Middle frontal gyrus (tissue), 1 donor: ENCODE data around the gene XAGE2.
"Not testable (repeated sequence)": the region's sequence is repeated elsewhere in the genome, so short reads cannot be mapped to it uniquely, and the experiment has no call there.

Experiments
- DNase-seq: peaks from one replicate; pipeline ENCODE4 v3.0.0-alpha.2; 2015; ENCODE audit warnings: low spot score; ENCODE audit errors: extremely low spot score

XAGE2 gene, protein sequence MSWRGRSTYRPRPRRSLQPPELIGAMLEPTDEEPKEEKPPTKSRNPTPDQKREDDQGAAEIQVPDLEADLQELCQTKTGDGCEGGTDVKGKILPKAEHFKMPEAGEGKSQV

DNA sequence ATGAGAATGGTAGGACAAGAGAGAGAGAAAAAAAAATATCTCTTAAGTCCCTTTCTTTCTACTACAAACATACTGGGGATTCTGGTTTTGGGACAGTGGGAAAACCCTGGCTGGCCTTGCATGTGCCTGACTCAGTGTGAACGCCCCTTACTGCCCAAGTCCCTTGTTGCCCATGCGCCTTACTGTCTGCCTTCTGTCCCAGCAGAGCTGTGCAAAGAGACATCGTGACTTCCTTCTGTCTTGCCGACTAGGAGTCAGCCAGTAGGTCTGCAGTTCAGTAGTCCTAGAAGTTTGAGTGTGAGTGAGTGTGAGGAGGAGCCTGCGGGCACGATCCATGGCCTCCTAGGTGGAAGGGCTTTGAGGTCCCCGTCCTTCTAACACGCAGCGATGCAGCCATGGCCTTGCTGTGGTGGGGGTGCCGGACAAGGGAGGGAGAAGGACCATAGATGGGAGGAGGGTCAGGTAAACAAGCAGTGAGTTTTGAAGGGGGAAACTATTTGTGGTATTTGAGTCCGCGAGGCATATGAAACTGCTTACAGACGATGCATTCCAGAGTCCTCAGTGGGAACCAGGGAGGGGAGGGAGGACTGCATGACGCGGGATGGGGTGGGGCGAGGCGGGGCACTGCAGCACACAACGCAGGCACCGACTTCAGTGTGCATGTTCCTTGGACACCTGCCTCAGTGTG is at the start of gene XAGE2:
XAGE2 (plus strand) TSS at position 654 of the 688 bp plus-strand sequence. CDS start 994 bp downstream, outside the sequence.
- no peak for DNase-seq

DNA sequence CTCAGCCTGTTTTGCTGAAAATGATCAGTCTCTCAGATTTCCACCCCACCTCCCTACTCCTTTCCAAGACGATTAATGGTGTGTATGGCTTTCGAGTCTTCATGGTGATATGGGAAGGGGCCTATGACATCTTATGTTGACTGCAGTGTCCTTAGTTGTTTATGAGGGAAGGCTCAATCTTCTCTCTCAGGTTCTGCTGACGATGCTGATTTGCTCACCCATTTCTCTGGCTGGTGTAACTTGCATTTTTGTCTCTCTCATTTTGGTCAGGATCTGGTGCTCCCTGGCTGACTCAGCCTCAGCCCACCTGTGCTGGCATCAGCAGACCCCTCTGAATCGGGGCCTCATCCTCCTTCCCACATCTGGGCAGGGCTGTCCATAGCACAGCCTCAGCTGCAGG is 31.4 kb upstream of the XAGE2 start:
- DNase-seq: no peak

DNA sequence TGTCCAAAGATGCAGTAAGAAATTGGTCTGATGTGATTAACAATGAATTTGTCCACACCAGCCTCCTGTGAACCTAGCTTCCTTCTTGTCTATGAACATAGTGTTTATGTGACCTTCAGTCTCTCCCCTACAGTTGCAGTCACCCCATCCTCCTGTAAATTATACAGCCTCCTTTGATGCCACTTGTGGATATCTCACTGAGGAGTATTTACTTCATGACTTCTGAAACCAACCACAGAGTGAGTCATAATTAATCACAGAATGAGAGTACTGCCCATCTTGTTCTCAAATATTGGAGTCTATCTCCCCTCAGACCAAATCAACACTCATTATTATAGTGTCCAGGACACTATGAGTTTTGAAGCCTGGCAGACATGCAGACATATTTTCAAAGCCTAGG is 27.3 kb upstream of the XAGE2 start:
- no peak for DNase-seq

DNA sequence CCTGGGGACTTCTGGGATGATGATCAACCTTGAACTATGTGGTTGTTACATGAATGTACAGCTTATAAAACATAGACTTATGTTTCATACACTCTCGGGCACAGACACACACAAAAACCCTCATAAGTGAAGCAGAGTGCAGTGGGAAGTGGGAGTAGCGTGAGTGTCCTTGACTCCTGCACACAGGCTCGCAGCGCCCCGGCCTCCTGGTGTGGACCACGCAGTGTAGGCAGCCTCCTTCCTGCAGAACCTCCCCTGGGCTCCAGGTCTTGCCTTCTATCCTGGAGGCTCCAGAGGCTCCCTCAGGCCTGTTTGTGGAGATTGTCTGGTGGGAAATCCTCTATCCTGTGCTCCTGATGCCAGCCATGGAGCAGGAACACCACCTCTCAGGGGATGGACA is 25.7 kb upstream of the XAGE2 start:
- not testable (repeated sequence) for DNase-seq

DNA sequence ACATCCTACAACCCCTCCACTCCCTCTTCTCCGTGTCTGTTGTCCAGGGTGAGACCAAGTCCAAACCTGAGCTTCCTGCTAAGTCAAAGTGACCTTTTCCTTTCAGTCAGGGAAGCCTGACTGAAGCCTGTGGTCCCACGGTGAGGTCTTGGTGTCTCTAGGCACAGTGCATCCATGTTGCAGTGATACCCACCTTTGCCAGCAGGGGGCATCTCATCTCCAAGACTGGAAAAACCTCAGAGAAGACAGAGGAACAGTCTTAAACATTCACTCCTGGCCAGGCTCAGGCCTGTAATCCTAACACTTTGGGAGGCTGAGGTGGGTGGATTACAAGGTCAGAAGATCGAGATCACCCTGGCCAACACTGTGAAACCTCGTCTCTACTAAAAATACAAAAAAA is 23.4 kb upstream of the XAGE2 start:
- DNase-seq: not testable (repeated sequence)

DNA sequence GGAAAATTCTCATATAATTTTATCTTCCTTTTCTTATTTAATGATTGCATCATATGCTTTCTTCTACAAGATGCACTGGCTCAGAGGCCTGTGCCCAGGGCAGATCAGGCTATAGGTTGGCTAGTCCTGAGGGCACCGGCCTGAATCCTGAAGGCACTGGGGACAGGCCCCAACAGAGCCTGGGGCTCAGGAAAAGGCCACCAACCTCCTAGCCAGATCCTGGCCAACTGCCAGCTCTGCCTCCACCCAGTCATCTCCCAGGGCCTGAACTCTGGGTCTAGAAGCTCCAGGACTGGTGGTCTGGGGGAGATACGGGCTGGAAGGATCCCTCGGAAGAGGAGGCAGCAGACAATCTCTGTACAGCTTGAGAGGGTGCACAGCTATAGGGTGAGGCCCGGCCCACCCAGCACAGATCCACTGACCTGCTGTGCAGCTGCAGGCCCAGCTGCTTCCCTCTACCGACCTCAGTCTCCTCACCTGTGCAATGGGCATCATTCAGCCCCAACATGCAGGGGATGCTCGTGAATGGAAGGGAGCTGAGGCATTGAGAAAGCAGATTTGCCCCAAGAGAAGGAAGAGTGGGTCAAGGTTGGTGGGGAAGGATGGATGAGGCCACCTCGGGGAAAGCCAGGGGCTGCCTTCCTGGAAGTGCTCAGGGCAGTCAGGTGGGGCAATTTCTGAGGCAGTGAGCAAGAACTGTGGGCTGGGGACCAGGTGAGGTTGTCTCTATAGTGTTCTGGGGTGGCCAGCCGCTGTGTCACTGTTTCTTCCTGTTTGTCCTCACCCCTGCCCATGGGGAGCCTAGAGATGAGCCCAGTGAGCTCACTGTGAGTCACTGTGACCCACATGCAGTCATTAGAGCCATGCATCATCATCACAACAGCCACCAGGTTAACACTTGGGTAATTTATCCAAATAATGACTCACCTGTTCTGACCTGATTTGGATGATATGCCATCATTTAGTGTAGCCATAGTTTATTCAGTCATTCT is 22.4 kb upstream of the XAGE2 start:
- DNase-seq: no peak

DNA sequence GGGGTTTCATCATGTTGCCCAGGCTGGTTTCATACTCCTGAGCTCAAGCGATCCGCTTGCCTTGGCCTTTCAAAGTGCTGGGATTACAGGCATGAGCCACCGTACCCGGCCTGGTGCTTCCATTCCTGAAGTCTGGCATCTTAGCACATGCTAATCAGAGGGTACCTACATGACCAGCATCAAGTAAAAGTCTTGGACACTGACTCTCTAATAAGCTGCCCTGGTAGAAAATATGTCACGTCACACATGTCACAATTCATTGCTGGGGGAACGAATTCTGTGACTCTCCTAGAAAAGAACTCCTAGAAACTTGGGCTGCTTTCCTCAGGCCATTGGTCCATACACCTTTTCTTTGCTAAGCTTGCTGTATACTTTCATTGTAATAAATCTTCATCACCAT is 19.1 kb upstream of the XAGE2 start:
- no peak for DNase-seq

DNA sequence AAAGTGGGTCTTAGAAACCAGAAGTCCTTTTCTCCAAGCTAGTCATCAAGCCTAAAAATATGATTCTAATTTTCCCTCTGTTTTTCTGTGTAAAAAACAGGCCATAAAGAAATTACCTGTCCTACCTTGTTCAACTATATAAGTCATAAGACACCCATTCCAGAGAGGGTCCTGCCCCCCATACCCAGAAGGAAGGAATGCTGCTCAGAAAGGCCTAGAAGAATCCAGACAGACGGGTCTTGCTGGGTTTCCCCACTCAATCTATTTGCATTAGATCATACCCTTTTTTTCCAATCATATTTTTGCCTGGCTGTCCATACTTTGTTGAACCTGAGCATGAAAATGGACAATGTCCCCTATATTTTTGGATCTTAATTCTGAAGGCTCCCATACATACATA is 16.3 kb upstream of the XAGE2 start:
- no peak for DNase-seq

DNA sequence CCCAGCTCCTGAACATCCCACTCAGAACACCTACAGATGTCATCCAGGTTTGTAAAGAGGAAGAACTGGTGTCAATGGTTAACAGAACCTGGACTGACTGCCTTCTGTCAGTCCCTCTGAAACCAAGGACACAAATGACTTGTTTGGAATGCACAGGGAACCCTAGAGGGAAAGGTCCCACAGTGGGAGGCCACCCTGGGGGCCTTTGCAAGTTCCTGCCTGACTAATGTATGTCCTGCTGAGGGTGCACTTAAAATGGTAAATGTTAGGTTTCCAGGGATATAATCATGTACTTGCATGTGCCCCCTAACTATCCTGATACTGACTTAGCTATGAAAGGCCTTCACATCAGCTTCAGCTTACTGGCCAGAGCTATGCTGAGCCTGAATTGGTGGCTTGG is 15.0 kb upstream of the XAGE2 start:
- no peak for DNase-seq

DNA sequence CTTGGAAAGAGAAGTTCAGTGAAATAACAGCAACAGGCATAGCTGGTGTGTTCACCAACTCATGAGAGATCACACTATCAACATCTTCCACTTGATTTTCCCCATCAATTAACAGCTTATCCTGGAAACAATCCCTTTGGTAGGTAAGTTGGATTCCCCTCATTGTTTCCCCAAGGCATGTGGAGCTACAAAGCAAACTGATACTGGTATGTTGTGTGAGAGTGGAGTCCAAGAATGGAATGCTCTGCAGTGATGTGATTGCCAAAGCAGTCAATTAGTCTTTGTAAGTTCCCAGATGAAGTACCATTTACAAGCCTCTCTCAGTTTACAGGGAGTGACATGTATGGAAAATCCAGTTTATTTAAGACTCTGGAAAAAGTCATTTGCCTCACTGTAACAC is 13.7 kb upstream of the XAGE2 start:
- no peak for DNase-seq

DNA sequence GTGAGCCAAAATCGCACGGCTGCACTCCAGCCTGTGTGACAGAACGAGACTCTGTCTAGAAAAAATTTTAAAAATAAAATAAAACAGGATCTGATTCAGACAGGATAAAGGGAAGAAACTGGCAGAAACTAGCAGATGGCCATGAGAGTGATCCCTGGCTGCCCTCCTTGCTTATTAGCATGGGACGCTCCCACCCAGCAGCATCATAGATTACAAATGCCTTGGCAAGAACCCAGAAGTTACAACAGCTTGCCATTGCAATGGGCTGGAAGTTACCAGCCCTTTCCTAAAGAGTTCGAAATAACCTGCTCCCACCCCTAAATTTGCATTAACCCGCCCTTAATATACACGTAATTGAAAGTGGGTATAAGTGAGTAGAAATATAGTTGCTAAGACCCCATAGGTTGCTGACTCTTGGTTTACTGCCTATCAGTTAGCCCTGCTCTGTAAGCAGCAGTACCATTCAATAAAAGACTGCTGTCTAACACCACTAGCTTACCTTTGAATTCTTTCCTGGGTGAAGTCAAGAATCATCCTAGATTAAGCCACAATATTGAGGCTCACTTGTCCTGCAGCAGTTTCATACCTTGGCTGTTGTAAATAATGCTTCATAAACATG is 9.1 kb upstream of the XAGE2 start:
- DNase-seq: no peak

DNA sequence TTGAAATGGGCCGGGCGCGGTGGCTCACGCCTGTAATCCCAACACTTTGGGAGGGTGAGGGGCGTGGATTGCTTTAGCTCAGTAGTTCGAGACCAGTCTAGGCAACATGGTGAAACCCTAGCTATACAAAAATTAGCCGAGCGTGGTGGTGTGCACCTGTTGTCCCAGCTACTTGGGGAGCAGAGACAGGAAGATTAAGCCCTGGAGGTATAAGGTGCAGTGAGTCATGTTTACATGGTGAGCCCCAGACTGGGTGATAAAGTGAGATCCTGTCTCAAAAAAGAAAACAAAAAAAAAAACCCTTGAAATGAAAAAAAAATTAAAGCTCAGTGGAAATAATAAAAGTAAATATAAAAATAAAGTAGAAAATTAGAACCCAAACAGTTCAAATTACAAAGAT is 6.9 kb upstream of the XAGE2 start:
- no peak for DNase-seq

DNA sequence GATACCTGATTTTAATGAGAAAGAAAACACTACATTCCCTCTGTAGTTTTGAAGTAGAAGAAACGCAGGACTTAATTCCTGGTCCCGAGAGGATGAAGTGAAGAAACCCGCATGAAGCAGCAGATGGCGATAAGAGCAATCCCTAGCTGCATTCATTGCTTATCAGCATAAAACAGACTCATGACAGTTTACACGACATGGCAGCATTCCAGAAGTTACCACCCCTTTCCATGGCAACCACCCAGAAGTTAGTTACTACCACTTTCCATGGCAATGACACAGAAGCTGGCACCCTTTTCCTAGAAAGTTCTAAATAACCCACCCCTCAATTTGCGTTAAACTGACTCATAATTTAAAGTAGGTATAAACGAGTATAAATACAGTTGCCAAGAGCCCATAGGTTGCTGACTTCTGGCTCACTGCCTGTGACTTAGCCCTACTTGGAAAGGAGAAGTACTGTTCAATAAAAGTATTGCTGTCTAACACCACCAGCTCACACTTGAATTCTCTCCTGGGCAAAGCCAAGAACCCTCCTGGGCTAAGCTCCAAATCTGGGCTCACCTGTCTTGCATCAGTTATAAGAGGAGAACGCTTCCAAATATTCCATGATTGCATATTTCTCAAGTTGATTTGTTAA is 5.5 kb upstream of the XAGE2 start:
- no peak for DNase-seq

DNA sequence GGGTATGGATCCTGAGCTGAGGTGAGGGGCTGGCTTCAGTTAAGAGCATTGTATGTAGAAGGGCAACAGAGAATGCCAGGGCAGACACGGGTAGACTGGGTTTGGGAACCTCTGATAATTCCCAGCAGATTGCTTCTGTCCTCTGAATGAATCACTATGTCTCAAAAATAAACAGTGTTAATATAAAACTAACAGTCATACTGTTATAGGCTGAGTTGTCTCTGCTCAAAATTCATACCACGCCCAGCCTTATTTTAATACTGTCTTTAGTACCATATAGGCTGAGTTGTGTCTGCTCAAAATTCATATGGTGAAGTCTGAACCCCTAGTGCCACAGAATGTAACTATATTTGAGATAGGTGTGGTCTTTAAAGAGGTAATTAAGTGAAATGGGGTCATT is 10.0 kb downstream of the XAGE2 start:
- no peak for DNase-seq

DNA sequence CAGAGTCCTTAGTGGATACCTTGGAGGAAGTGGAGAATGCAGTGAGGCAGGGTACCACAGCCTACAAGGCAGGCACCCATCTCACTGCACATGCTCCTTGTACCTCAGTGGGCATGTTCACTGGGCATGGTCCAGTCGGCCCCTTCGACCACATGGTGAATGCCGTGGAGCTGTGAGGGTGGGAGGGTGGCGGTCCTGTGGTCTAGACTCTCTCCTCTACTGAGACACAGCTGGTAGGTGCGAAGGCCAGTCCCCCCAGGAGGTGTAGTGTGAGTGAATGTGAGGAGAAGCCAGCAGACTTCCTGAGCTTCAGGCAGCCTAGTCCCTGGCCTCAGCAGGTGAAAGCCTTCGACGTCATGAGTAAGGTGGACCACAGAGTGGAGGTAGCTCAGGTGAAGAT is 12.2 kb downstream of the XAGE2 start:
- DNase-seq: no peak

DNA sequence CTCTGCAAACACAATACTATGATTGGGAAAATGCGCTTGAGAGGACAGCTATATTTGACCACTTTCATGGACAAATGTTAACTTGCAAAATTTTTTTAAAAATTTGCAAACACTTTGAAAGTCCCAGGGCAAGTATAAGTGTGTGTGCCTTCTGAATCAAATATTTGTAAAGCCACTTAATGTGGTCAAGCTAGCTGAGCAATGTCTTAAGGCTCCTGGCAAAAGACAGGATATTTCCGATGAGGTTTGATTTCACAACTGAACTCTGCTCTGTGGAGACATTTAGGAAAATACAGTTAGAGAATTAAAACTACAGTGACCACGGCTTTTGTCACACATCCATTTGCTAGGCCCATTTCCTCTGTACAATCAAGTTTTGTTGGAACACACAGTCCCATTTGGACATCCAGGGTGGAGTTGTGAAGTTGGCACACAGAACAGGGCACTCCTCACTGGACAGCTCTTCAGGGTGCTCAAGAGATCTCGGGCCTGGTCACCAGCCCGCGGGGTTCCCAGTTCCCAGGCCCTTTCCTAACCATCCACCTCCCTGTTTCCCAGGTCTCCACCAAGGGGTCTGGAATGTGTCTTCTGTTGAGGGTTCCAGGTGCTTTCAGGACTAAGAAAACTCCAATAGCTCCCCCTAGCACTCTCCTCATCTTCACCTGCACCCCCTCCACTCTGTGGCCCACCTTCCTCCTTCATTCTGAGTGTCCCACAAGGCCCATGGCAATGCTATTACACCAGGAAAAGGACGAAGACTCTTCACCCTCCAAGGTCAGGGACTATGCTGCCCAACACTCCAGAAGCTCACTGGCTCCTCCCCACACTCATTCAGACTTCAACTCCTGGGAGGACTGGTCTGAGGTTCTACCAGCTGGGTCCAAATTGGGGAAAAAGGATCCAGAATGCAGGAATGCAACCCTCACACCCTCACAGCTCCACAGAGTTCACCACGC is 41.9 kb downstream of the XAGE2 start:
- no peak for DNase-seq

DNA sequence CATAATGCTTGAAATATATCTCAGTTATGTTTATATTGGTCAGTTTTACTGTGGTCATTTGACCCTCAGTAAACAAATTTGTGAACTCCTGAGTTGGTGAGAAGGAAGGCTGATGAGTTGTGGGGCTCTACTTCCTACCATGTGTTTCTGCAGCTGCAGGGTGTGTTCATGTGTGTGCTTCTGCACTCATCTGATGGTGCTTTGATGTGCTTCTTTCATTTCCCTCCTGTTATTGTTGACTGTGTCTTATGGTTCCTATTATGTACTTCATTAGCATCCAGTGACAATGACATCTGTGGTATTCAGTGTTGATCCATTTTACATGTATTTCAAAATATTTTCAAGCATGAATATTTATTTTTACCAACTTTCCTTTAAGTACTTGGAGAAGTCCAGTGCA is 46.5 kb downstream of the XAGE2 start:
- DNase-seq: no peak

DNA sequence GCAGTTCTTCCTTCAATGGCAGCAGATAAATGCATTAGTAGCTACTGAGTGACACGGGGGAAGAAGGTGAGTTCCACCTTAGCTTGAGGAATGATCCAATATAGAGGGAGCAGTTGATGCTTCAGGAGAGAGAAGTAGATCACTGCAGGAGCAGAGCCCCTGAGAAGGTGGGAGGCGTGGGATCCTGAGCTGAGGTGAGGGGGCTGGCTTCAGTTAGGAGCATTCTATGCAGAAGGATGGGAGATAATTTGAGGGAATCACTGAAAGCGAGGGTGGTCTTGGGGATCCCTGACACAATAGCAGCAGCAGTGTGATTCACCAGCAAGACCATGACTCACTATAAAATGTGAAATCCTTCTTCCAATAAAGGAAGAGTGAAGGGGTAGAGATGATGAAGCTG is 48.0 kb downstream of the XAGE2 start:
- no peak for DNase-seq

DNA sequence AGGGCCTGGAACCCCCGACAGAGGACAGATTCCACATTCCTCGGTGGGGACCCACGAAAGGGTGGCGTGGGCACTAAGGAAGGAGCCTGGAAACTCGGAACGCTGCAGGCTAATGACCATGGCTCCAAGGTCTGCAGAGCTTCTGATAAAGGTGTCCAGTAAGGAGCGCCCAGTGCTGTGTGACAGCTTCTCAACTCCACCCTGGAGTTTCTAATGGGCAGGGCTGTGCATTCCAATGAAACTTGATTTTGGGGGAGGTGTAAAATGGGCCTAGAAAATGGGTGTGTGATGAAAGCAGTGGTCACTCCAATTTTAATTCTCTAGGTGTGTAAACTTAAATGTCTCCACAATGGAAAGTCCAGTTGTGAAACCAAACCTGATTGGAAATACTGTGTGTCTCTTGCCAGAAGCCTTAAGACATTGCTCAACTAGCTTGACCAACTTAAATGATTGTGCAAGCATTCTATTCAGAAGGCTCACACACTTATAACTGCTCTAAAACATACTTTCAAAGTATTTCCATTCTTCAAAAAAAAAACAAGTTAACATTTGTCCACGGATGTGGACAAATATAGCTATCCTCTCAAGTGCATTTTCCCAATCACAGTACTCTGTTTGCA is 52.1 kb downstream of the XAGE2 start:
- DNase-seq: no peak

DNA sequence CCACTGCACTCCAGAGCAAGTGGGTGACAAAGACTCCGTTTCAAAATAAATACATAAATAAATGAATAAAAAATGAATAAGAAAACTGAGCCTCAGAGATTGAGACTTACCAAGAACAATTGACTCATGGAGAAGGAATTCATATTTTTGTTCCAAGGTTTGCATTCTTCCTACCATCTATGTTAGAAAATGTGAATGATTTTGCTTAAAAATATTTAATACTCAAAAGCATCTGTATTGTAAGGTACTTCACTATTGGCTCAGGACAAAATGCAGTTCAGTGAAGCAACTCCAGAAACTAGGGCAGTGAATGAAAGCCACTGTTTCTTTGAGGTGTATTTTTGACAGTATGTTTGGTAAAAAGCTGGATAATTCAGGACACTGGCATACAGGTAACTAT is 54.1 kb downstream of the XAGE2 start:
- no peak for DNase-seq
